ENCODE data around the gene GPA33.

Gene GPA33

DNA sequence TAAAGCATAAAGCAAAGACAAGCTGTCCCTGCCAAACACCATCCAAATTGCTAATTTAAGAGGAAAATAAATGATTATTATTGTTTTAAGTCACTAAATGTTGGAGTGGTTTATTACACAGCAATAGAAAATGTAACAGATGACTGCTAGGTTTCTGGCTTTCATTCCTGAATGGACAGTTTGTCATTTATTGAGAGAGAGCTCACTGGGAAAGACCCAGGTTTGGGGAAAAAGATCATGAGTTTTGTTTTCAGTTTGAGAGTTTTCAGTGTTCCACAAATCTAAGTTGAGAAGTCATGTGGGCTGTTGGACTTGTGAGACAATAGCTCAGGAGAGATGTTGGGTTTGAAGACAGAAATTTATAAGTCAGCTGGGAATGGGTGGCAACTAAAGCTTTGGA, 5.4 kb downstream of the GPA33 start:
- no peak for DNase-seq

DNA sequence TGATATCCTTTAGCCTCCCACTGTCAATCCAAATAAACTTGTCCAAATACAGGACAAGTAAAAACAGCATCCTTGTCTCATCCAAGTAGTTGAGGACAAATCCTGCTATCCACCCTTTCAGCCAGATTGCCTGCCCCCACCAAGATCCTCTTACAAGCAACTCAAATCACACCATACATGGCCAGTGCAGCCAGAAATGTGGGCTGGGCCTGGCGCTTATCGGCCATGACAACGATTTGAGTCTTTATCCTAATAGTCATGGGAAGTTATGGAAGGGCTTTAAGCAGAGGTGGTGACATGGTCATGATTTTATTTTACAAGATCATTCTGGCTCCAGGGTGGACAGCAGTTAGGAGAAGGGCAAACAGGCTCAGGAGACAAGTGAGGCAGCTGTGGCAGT, 6.3 kb downstream of the GPA33 start:
- no peak for DNase-seq

DNA sequence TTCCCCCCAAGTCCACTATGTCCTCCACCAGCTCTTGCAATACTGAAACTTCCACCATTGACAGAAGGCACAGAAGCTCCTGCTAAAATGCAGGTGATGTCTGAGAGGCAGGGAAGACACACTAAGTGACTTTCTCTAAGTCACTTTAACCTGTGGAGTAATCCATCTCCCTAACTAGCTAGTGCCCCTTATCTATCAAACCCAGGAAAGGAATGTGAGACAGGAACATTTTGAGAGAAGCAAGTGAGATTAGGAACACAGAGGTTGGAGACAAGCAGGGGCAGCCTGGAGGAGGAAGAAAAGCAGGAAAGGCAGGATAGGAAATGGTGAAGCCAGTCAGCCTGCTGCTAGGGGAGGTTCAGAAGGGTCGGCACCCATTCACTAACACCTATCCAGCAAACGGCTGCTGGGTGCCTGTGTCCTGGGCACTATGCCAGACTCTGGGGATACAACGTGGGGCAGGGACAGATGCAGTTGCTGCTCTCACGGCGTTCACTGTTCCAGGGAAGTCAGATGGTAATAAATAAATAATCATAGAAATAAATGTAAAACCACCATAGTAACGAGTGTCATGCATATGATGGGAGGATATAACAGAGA, 7.0 kb downstream of the GPA33 start:
- DNase-seq, result peak; percentile 82

DNA sequence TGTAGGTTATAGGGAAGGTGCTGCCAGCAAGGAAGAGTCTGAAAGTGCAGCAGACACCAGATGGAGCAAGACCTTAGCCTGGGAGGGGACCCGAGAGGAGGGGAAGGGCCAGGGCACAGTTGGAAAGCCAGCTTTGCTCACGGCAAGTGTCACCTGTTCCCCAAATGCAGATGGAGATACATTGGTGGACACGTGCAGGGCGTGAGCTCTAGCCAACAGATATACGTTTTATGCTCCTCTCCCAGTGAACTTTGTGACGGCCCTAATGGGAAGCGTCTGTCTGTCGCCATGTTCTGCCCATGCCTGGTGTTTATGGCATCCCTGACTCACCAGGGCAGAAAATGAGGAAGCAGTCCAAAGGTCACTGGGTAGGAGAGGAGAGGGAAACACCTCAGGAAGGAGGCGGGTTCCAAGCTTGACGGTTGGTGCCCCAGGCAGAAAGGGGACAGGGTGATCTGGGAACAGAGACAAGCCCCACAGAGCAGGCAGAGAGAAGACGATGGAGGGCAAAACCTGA, 7.6 kb downstream of the GPA33 start:
- DNase-seq, result no peak

DNA sequence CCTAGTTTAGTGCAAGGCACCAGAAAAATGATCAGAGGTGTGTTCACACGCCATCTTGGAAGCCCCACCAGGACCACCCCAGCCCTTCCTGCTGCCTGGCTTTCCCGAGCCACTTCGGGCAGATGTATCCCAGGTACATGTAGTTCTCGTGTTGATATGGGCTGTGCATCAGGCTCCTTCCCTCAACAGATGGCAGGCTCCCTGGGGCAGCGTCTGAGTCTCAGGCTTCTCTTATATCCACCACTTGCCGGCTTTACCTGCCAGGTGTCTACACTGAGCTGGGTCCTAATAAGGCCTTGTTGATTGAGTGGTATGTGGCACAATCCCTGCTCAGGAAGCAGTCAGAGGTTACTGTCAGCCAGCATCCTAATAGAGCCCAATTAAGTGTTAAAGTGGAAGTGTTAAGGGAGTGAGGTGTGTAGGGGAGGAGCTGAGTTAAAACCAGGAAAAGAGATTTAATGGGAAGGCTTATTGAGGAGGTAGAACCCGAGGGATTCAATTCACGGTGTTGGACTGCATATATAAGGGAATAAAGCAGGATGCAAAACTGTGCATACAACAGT, 8.5 kb downstream of the GPA33 start:
- no peak for DNase-seq

DNA sequence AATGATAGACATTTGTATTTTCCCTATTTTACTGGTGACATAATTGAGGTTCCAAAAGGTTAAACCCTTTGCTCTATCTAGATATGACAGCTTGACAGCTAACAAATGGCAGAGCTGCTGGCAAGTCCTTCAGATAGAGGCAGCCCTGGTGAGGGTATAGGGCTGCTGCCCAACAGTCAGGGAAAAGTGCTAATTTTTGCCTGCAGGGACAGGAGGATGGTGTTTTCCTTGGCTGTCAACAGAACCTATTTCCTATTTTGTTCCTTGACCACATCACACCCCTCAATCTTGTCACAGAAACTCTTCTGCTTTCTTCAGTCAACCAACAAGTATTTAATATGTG, 12.3 kb downstream of the GPA33 start:
- DNase-seq, result no peak

DNA sequence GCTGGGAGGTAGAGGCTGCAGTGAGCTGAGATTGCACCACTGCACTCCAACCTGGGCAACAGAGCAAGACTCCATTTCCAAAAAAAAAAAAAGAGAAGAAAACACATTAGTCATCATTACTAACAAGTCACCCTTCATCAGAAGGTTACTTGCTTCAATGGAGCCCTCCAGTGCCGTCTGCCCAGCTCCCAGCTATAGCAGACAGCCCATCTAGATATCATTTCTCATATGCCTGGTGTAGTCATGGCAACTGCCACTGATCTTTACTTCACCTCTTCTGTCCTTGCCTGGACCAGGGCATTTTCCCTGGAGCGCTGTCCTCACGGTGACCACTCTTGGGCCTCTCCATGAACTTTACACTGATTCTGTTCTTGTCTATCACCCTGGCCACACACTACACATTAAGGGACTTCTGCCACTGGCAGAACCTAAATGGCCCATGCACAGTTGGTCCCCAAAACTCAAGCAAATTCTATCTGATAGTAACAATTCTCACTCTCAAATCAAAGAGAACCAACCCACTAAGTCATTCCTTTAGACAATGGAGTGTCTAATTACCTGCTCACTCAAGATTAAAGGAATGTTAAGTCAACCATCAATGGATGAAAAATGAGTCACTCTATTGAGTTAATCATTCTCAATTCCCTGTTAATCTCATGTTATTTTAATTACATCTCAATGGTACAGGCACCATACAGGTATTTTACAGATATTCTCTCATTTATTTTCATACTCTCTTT, 12.9 kb downstream of the GPA33 start:
- DNase-seq, result no peak

DNA sequence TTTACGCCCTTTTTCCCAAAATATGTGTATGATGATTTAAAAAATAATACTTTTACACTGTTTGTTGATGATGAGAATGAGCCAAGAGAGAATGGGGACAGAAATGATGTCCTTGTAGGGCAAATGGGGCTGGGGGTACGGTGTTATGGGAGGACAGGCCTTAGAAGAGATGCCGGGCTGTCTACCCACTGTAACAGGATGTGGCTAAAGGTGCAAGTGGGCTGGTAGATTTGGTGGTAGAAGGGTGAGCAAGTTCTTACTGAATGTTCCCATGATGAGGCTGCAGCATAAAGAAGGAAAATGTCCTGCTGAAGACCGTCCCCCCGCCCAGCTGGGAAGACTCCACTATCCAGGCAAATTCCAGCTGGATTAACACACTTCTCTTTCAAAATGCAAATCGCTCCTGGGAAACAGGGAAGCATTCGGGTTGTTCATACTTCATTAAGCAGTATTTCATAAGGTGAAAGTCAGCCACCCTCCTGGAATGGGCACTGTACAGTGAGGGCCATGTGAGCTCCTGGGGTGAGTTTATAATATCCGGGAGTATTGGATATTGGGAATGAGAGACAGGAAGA, 14.0 kb downstream of the GPA33 start:
- DNase-seq, result no peak

DNA sequence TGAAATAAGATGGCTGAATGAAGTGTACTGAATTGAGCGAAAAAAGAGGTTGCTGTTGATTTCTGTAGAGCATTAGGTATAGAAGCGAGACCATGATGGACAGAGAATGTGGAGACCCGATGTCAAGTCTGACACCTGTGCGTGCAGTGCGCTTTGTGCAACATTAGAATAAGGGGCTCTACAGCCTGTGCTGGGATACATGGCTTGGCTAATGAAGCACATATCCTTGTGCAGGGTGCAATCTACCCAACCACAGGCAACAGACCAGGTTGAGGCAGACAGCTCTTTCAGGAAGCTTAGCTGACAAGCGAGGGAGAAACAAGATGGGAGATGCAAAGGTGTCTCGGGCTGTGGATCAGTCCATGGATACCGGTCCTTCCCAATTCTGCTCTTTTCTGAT, 18.9 kb downstream of the GPA33 start:
- DNase-seq, result no peak

DNA sequence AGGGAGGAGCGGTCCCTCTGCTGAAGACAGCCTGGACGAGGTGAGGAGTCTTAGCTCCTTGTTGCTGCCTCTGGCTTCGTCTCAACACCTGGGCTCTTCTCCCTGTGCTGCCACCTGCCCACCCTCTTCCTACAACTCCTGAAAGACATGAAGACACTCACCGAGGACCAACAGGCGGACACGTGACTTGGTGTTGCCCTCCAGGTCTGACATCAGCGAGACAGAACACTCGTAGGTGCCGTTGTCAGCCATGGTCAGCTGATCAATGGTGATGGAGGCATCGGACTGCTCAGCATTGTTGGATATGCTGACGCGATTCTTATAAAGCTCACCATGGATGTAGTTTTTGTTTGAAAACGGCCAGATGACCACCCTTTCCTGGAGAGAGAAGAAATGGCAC, 21.4 kb downstream of the GPA33 start:
- no peak for DNase-seq

DNA sequence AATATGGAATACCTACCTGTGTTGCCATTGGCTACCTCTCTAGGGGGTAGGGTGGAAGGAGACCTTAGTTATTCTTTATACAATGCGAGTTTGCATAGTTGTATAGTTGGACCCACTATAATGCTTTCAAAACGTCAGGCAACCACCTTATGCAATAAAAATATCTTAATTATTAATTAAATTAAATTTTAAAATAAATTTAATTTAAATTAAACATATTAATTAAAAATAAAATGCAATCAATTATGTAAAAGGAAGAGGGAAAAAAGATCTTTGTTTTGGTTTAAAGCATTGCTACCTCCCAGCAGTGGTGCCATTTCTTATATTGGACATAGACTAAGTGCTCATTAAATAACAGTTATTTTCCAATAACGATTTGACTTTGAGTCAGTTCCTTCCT, 22.3 kb downstream of the GPA33 start:
- DNase-seq, result no peak

DNA sequence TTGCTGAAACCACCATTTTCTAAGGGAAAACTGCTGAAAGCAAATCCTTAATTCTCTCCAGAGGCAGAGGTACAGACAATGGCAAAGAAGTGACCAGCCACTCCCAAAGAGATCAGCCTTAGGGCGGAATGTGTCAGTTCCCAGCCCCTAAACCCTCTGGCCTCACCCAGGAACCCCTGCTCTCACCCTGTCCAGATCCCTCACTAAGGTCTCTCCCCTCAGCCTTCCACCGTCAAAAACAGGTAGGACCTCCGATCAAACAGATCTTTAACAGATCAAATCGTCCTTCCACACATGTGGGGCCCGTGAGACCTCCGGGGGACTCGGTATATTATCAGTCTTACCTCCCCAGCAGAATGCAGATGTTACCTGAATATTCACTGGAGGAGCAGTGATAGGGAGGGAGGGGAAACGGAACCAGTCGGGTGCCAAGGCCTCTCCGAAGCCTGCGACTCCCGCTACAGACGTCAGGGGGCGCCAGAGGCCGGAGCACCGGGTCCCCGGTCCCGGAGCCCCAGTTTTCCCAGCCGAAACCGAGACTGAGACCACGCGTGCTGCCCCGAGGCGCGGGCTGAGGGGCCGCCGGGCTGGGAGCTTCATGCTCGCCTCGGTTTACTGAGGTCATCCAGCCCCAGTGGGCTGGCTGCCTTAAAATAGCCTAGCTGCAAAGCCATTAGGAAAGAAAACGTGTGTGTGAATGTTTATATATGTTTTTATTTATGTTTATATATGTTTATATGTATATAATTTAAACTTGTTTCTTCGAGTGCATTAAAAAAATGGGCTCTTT, 23.6 kb downstream of the GPA33 start:
- peak; percentile 73 for DNase-seq

DNA sequence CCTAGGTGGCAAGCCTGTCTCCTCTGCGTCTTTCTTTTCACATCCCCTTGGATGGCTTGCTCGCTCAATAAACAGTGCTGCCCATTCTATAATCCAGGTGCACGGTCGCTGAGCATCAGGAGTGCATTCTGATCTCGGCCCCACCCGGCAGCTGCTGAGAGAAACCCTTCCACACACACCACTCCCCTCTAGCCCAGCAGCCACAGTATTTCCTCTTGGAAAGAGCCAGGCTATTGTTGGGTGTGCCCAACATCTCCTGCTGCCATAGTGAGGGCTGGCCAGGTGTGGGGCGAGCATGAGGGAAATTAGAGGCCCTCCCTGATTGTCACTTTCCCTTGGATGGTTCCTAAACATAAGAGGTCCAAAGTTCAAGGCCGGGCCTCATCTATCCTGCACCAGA, 24.7 kb downstream of the GPA33 start:
- no peak for DNase-seq

DNA sequence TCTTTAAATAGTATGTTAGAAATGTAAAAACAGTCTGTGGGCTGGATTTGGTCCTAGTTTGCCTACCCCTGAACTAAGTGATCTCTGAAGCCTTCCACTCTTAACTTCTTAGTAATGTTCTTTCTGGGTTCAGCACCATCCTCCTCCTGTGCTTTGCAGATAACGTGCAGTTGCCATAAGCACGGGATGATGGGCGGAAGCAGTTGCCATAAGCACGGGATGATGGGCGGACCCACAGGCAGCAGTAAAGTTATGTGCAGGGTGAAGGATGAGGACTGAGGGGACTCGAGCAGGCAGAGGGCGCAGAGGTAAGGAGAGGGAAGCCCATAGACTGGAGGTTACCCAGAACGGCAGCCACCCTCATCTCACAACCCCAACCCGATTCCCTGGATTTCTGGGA, 25.6 kb downstream of the GPA33 start:
- no peak for DNase-seq

DNA sequence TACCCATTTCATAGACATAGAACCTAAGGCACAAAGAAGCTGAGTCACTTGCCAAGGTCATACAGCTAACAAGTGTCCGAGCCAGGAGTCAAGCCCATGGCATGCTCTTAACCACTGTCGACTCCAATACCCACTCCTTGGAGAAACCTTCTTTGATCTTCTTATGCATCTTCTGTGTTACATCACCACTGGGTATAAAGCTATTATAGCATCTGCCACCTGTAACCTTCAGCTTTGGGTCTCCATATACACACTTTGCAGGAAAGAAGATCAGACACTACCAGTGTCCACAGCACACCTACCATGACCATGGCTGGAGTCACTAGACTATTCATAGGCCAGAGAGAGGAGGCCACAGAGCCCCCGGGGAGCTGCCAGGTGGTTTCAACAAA, 29.1 kb downstream of the GPA33 start:
- DNase-seq, result no peak

DNA sequence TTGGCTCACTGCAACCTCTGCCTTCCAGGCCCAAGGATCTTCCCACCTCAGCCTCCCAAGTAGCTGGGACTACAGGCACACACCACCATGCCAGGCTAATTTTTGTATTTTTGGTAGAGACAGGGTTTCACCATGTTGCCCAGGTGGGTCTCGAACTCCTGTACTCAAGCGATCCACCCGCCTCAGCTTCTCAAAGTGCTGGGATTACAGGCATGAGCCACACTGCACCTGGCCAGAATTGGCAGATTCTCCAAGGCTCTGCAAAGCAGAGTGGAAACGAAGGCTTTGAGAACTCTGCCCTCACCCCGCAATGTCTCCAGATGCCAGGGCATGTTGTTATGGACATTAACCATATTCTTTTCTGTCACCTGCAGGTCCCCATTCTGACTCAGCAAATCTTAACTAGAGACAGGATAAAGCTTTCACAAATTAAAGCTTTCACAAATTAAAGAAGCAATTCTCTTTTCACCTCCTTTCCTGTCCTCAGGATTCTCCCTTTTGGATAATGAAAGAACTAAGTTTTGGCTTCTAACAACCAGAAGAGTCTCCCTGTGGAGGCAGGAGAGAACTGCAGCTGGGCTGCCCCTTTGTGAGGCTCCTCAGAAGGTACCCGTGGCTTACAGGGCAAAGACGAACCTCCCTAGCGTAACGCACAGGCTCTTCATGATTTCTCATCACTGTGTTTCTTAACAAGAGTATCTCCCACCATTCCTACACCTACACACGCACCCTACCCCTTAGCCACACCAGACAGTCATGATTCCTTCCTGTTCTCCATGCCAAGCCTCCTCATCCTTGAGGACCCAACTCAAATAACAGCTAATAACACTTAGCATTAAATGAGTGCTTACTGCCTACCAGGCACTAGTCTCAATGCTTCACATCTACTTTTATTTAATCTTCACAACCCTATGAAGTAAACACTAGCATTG, 29.8 kb downstream of the GPA33 start:
- no peak for DNase-seq

DNA sequence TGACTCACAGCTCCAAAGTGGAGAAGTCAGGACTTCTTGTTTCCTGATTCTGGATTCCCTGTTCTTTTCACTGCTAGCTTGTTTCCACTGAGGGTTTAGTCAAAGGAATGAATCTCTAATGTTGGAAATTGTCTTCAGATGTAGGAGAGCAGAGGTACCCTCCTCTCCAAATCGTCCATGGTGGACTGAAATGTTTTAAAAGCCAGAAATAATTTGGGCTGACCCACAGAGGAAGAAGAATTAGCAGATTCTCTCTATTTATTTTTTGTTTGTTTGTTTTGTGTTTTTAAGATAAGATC, 30.4 kb downstream of the GPA33 start:
- DNase-seq, result no peak

DNA sequence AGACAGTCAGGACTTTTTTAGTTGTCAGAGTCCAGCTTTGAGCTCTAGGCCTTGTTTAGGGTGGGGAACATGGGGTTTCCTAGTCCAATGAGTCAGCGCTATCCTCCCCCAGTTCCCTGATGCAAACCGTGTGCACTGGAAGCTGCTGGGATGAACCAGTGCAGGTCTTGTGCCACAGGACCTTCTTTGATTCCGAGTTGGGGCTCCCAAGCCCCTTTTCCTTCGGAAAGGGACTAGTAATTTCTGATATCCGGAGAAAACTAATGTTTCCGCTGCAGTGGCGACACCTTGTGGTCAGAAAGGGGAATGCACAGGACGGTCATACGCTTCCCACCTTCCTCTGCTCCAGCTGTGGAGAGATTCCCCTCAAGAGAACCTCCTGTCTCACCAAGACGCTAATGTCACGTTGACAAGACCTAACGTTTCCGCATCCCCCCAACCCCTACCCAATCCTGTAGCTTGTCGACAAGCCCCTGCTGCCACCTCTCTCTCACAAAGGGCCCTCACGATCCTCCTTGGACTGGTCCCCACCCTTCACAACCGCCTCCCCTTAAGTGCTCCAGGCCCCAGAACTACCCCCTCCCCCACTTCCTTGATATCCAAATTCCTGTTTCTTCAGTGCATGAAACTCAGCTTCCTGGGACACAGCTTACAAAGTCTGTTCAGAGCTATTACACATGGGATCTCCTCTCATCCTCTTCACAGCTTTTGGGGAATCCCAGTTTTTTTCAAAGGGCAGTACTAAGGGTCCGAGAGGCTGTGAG, 30.9 kb downstream of the GPA33 start:
- peak; percentile 72 for DNase-seq

DNA sequence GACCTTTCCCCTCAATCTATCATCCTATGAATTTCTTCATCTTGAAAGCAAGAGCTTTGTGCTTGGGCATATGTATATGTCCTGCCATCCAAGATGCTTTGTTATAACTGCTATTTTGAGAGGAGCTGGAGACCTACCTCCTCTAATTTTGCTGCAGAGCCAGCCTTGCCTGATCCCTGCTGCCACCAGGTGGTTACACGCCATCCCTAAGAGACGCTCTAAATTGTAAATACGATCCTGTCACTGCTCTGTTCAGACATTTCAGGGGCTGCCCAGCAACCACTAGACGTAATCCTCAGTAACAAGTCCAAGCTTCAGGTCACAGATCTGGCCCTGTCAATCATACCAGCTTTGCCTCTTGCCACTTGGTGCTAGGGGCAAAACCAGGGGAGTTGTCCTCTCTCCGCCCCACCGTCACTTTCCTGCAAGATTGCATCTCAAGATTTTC, 32.9 kb downstream of the GPA33 start:
- DNase-seq, result peak; percentile 85

DNA sequence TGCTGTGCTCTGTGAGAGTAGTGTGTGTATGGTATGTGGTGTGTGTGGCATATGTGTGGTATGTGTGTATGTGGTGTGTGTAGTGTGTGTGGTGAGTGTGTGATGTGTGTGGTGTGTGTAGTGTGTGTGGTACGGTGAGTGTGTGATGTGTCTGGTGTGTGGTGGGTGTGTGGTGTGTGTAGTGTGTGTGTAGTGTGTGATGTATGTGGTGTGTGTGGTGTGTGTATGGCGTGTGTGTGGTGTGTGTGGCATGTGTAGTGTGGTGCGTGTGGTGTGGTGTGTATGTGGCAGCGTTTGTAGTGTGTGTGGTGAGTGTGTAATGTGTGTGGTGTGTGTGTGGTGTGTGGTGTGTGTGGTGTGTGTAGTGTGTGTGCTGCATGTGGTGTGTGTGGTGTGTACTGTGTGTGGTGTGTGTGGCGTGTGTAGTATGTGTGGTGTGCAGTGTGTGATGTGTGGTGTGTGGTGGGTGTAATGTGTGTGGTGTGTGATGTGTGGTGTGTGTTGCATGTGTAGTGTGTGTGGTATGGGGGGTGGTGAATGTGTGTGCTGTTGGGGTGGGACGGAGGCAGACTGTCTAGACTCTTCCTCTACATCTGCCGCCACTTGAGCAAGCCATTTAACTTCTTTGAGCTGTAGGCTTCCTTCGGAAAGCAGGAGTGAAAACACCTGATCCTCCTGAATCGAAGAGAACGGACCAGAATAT, 33.5 kb downstream of the GPA33 start:
- peak; percentile 85 for DNase-seq
